Measurements from ENCODE around the gene CALHM2.
A peak's percentile ranks its signal among the peaks of the same experiment; 100 is the strongest.

Gene CALHM2

GRCh38 chr10:103451831-103452505, at the start of gene CALHM2:
TSS of gene CALHM2 (minus strand) at chr10:103452370. CDS start at chr10:103449941, 2,429 bp downstream.
- ATAC-seq: peak; percentile 79
- peak within 1 kb of the TSS; percentile 22 to 87 for H3K27ac Mint-ChIP-seq
- no peaks in the 10 kb centered on the region for H3K9me3 Mint-ChIP-seq
- no peaks in the 10 kb centered on the region for H3K27me3 Mint-ChIP-seq
- H3K4me3 Mint-ChIP-seq: peak within 1 kb of the TSS; percentile 93 to 95
- peaks cover 50% of the 10 kb centered on the region for H3K4me1 Mint-ChIP-seq
- DNase-seq: peak; percentile 58 to 64

DNA sequence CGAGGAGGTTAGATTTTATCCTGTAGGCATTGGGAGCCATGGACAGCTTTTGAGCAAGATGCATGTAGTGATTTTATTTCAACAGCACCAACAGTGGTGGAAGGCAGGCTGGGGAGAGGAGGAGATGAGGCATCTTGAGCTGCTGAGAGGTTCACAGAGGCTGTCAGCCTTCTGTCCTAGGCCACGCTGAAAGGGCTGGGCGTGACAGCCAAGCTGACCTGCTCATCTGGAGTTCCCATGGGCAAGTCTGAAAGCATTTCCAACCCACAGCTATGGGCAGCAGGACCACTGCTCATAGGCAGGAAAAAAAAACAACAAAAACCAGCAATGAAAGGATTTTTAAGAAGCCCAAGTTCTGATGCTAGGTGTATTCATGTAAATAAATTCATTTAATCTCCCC, 49.0 kb upstream of the CALHM2 start:
- peak overlapping the region in 1 of 2 donors; percentile 54 for H3K27ac Mint-ChIP-seq
- H3K4me1 Mint-ChIP-seq: peaks cover 30% of the 10 kb centered on the region
- DNase-seq (no peak), ATAC-seq (no peak)
- no peaks in the 10 kb centered on the region for H3K9me3 Mint-ChIP-seq
- H3K27me3 Mint-ChIP-seq: peaks cover 78% of the 10 kb centered on the region
- H3K4me3 Mint-ChIP-seq: peak overlapping the region in 1 of 2 donors; percentile 29

- Mint-ChIP-seq H3K27me3 (peaks cover 78% of the 10 kb centered on the region), H3K9me3 (no peaks in the 10 kb centered on the region)
These were observed 48.3 kb upstream of the CALHM2 start for GRCh38 chr10:103500481-103500880.

DNA sequence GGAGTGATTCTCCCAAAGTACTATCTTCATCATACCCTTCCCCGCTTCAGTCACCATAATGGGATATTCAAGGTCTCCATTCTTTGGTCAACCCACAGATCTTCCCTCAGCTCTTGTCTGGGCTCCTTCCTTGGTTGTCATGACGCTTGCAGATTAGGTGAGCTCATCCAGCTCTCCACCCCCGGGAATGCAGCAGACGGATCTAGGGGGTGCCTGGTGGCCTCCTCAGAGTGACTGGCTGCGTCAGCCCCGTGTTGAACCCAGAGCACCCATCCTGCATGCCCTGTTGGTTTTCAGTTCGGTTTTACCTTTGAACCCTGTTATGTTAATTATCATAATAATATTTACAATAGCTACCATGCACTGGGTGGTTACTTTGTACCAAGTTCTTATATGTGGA, 47.7 kb upstream of the CALHM2 start:
- DNase-seq: no peak
- no peak overlapping the region for H3K27ac Mint-ChIP-seq
- no peaks in the 10 kb centered on the region for H3K9me3 Mint-ChIP-seq
- ATAC-seq: no peak
- H3K27me3 Mint-ChIP-seq: peaks cover 82% of the 10 kb centered on the region
- no peak overlapping the region for H3K4me3 Mint-ChIP-seq
- peaks cover 30% of the 10 kb centered on the region for H3K4me1 Mint-ChIP-seq

More at GRCh38 chr10:103500481-103500880, 48.3 kb upstream of the CALHM2 start:
- Mint-ChIP-seq H3K4me1 (peaks cover 30% of the 10 kb centered on the region), H3K27ac (no peak overlapping the region), H3K4me3 (peak overlapping the region in 1 of 2 donors; percentile 29)
- DNase-seq: no peak
- no peak for ATAC-seq

DNA sequence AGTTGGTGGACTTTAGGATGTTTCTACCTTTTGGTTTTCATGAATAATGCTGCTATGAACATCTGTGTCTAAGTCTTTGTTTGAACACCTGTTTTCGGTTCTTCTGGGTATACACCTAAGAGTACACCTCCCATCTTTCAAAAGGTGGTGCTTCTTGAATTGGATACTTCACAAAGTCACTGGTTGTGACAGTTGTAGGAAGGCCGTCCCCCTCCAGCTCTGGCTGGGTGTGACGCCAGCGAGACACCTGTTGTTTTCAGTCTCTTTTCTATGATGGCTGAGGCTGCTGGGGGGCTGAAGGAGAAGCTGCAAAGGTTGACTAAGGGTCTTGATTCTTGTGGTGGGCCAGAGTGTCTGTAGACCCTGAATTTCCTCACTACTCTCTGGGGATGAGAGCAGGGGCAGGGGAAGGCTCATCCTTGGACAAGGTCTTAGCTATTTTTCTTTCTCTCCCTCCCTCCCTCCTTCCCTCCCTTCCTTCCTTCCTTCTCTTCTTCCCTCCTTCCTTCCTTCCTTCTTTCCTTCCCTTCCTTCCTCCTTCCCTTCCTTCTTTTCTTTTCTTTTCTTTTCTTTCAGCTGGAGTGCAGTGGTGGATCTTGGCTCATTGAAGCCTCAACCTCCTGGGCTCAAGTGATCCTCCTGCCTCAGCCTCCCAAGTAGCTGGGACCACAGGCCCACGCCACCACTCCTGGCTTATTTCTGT, 46.9 kb upstream of the CALHM2 start:
- Mint-ChIP-seq H3K27ac (no peak overlapping the region), H3K27me3 (peaks cover 90% of the 10 kb centered on the region), H3K9me3 (no peaks in the 10 kb centered on the region), H3K4me1 (peaks cover 28% of the 10 kb centered on the region), H3K4me3 (no peak overlapping the region)
- DNase-seq: no peak
- ATAC-seq: no peak

DNA sequence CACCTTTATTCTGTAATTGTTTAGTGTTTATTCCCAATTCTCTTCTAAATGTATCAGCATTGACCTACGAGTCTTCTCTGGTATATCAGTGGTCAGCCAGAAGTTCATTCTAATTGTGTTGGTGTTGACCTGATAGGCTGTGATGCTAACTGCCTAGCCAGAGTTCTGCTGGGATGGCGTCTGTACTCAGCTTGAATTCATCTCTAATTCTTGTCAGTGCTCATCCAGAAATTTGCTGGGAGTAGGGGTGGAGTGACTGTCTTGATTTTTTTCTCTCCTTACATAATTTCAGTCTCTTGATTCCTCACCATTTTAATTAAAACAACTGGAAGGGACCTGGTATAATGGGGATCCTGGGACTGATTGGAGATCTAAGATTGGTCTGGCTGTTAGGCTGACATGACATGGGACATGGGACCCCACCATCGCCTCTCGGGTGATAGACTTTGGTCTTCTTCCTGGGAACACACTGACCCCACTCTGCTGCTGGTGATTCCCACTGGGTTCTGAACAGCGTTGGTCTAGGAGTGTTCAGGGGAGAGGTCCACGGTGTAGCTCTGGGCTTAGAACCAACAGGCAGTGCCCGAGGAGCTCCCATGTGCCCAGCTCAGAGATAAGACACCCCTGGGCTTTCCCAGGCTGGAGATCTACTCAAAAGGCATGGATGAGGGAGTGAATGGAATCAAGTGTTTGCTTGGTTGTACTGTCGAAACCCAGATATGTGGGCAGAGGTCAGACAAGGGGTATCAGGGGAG, 45.2 kb upstream of the CALHM2 start:
- Mint-ChIP-seq H3K9me3 (no peaks in the 10 kb centered on the region), H3K4me1 (peaks cover 27% of the 10 kb centered on the region), H3K27me3 (peaks cover 91% of the 10 kb centered on the region), H3K27ac (no peak overlapping the region), H3K4me3 (no peak overlapping the region)
- DNase-seq (no peak), ATAC-seq (no peak)

- DNase-seq (no peak), ATAC-seq (no peak)
- no peak overlapping the region for H3K27ac Mint-ChIP-seq
- H3K4me1 Mint-ChIP-seq: peaks cover 38% of the 10 kb centered on the region
- no peaks in the 10 kb centered on the region for H3K9me3 Mint-ChIP-seq
- peaks cover 86% of the 10 kb centered on the region for H3K27me3 Mint-ChIP-seq
- H3K4me3 Mint-ChIP-seq: no peak overlapping the region
These were observed 43.2 kb upstream of the CALHM2 start for GRCh38 chr10:103495321-103495720.

DNA sequence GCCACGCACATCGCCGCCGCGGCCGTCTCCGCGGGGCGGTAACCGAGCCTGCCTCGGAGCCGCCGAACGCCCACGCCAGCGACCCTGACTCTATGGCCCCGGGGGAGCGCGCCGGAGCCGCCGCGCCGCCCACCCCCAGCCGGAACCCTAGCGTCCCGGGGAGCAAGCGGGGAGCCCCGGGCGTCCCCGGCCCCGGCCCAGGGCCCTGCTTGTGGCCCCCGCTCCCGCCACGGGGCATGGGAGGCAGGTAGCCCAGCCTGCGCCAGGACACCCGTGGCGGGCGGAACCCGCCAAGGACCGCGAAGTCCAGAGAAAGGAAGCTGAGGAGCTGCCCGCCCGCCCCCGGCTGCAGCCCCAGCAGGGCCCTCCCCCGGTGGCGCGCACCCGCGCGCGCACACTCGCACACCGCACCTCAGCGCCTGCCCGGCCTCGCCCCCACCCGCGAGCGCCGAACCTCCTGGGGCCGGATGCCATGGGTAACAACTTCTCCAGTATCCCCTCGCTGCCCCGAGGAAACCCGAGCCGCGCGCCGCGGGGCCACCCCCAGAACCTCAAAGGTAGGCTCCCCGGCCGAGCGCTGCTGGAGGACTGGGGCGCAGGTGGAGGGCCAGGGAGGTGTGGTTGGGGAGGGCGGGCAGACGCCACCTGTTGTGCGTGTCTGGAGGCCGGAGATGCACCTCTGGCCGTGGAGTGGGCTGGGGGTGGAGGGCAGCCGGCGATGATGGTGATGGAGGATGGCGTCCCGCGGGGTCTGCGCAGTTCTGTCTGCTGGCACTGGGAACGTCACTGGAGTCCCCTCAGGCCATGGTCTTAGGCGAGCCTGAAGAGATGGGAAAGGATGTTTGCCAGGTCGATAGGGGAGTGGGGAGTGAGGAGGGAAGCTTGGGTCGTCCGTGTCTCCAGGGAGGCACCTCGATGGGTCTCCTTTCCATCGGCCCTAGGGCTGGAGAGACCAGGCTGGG, 42.0 kb upstream of the CALHM2 start:
- H3K27me3 Mint-ChIP-seq: peaks cover 82% of the 10 kb centered on the region
- ATAC-seq: peak; percentile 71
- no peaks in the 10 kb centered on the region for H3K9me3 Mint-ChIP-seq
- H3K4me1 Mint-ChIP-seq: peaks cover 47% of the 10 kb centered on the region
- peak overlapping the region; percentile 50 to 65 for H3K4me3 Mint-ChIP-seq
- H3K27ac Mint-ChIP-seq: no peak overlapping the region
- DNase-seq: peak; percentile 29 to 49

DNA sequence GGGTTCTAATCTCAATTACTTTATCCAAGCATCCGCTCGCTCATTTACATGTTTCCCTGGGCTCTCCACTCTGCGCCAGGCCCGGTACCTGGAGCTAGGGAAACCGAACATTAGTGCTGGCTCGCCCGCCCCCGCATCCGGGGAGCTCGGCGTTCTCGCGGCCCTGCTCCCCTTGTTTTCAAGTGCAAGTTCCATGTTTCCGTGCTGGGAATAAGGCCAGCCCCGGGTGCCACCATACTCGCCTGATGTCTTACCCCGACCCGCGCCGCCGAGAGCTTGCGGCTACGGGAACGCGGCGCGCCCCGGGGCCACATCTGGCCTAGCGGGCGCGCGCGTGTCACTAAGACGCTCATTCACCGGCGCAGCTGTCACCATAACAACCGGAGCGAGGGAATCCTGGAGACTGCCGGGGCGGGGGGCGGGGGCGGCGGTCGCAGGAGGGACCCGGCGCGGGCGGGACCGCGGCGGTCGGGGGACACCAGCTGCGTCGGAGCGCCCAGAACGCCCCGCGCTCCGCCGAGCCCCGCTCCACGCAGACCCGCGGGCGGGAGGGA, 41.3 kb upstream of the CALHM2 start, which contains the start of gene NEURL1:
NEURL1 (plus strand) TSS at position 344 of the 554 bp plus-strand sequence. CDS start 683 bp downstream, outside the sequence.
- Mint-ChIP-seq H3K27me3 (peaks cover 75% of the 10 kb centered on the region), H3K4me3 (peak within 1 kb of the TSS; percentile 80 to 85), H3K4me1 (peaks cover 47% of the 10 kb centered on the region), H3K27ac (peak within 1 kb of the TSS in 1 of 2 donors; percentile 71), H3K9me3 (no peaks in the 10 kb centered on the region)
- ATAC-seq: peak; percentile 10
- DNase-seq: peak in 1 of 2 donors; percentile 17

GRCh38 chr10:103492655-103493261, 40.6 kb upstream of the CALHM2 start:
- ATAC-seq (no peak), DNase-seq (no peak)
- Mint-ChIP-seq H3K27me3 (peaks cover 68% of the 10 kb centered on the region), H3K4me3 (peak overlapping the region; percentile 80 to 85), H3K27ac (no peak overlapping the region), H3K9me3 (no peaks in the 10 kb centered on the region), H3K4me1 (peaks cover 47% of the 10 kb centered on the region)

DNA sequence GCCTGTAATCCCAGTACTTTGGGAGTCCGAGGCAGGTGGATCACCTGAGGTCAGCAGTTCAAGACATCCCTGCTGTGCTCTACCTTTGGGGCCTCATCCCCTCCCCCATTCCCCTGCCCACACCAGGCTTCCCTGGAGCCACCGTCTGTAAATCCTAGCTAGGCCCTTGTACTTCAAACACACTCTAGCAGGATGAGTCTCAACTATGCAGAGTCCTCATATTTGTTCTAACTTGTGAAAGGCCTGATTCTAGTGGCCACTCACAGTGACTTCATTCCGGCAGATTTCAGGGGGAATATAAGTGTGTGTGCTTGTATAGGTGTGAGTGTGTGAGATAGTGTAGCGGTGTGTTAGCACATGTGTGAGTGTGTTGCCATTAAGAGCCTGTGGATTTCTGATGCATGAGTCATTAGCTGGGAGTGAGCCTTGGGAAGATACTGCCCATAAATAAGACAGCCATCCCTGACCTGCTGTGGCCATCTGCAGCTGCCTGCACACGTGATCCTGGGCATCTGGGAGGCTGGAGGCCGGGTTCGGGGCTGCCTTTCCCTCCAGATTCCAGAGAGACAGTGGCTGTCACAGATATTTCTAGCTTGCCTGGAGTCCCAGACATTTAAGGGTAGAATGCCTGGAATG, 39.7 kb upstream of the CALHM2 start:
- ATAC-seq: no peak
- H3K27ac Mint-ChIP-seq: peak overlapping the region in 1 of 2 donors; percentile 0

DNA sequence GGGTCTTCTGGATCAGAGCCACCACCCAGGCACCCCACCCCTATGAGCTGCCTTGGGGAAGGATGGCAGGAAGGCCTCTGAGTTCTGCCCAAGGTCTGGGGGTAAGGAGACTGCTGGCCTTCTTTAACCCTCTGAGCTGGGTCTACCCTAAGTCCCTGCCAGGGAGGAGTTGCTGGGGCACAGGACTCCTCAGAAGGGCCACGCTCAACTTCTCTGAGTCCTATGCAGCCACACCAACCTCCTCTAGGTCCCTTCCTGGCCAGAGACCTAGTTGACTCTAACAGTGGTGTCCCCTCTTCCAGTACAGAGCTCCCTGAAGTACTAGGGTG, 38.8 kb upstream of the CALHM2 start:
- Mint-ChIP-seq H3K4me3 (no peak overlapping the region), H3K27me3 (peaks cover 54% of the 10 kb centered on the region), H3K4me1 (peaks cover 48% of the 10 kb centered on the region), H3K27ac (no peak overlapping the region), H3K9me3 (no peaks in the 10 kb centered on the region)
- ATAC-seq (peak; percentile 38), DNase-seq (no peak)

More for the DNA sequence above, 39.7 kb upstream of the CALHM2 start:
- DNase-seq: no peak
- Mint-ChIP-seq H3K9me3 (no peaks in the 10 kb centered on the region), H3K27me3 (peaks cover 59% of the 10 kb centered on the region), H3K4me3 (peak overlapping the region in 1 of 2 donors; percentile 22), H3K4me1 (peaks cover 47% of the 10 kb centered on the region)

GRCh38 chr10:103487410-103487708, 35.2 kb upstream of the CALHM2 start:
- H3K9me3 Mint-ChIP-seq: no peaks in the 10 kb centered on the region
- H3K4me3 Mint-ChIP-seq: no peak overlapping the region
- peaks cover 37% of the 10 kb centered on the region for H3K4me1 Mint-ChIP-seq
- H3K27ac Mint-ChIP-seq: no peak overlapping the region
- DNase-seq: no peak
- no peak for ATAC-seq
- H3K27me3 Mint-ChIP-seq: peaks cover 21% of the 10 kb centered on the region

All from stimulated activated naive CD8-positive, alpha-beta T cell treated with anti-CD3 and anti-CD28 coated beads, Interleukin-15, amount 100 ng/mL, for 72 hours (primary cell).